ENCODE results near the gene HDAC5. TPM values are rescaled to one million over a fixed set of nuclear protein-coding genes. Genes with fewer than 3 reads are reported as not detected.

Gene HDAC5
- polyA plus RNA-seq, 1 of the 3 experiments (the other 2 are of a cell fraction) = 19.0 TPM

GRCh38 chr17:44167181-44167861 is 43.9 kb upstream of the HDAC5 start:
- ChIA-PET CTCF (interaction anchor here (0.8 to 2.9 kb wide), 9 partner anchors 8 to 259 kb away, joined by 3 to 31 read pairs (median 5); partner anchors contain the start of genes HROB and TMUB2), POLR2A (interaction anchor here (1.4 to 1.9 kb wide), 2 partner anchors 25 to 84 kb away, joined by 4 to 6 read pairs; no protein-coding TSS in a partner anchor)
- Histone ChIP-seq H3K4me3 (ENCODE audit: low read depth in 2 of 2, low read length in 1 of 2) (no peak overlapping the region), H3K9me2 (no peaks in the 10 kb centered on the region), H3K9ac (no peak overlapping the region), H3K4me2 (no peak overlapping the region), H3F3A (replicated peaks; ENCODE audit: insufficient read depth) (peaks cover 5% of the 10 kb centered on the region), H3K79me2 (ENCODE audit: insufficient read depth) (no peaks in the 10 kb centered on the region), H3K9me3 (no peaks in the 10 kb centered on the region), H3K27me3 (ENCODE audit: insufficient read depth) (no peaks in the 10 kb centered on the region), H2AFZ (ENCODE audit: low read depth) (no peak overlapping the region), H3K4me1 (ENCODE audit: control insufficient read depth in 1 of 2, insufficient read depth in 2 of 2, low read depth in 1 of 2, low read length in 1 of 2) (peaks cover 7 to 11% of the 10 kb centered on the region in 2 experiments; a peak in 1 of 4 replicates), H4K20me1 (ENCODE audit: insufficient read depth) (no peaks in the 10 kb centered on the region), H3K36me3 (replicated peaks in 1 of 2; ENCODE audit: control insufficient read depth in 1 of 2, insufficient read depth in 2 of 2, low read length in 1 of 2) (no peaks in the 10 kb centered on the region), H3K27ac (ENCODE audit: low read depth in 2 of 2, low read length in 1 of 2) (no peak overlapping the region)
- TF ChIP-seq JUND (IDR thresholded peaks at IDR 0.05) = no peak
- no peak for TF ChIP-seq NFIC (IDR thresholded peaks at IDR 0.05; ENCODE audit: borderline replicate concordance)
- TF ChIP-seq GABPA (IDR thresholded peaks at IDR 0.05; ENCODE audit: low read depth) = no peak
- no peak for TF ChIP-seq SMC3 (IDR thresholded peaks at IDR 0.05; ENCODE audit: low read depth, low read length)
- no peak for TF ChIP-seq USF2 (IDR thresholded peaks at IDR 0.05; ENCODE audit: borderline replicate concordance, low read depth, low read length)
- TF ChIP-seq FOXJ3 (CRISPR knock-in tag; IDR thresholded peaks at IDR 0.05) = no peak
- TF ChIP-seq GATA2 (CRISPR knock-in tag; IDR thresholded peaks at IDR 0.05) = no peak
- no peak for TF ChIP-seq TCF12 (IDR thresholded peaks at IDR 0.05)
- DNase-seq = no peak
- WGBS (ENCODE audit: low lambda C conversion rate) = 91% methylated on average over 5 of the region's 7 CpGs

GRCh38 chr17:44164476-44164875 is 41.0 kb upstream of the HDAC5 start:
- DNase-seq = no peak
- TF ChIP-seq EP300 (IDR thresholded peaks at IDR 0.05; ENCODE audit: borderline replicate concordance in 1 of 2, low read depth in 1 of 2, low read length in 1 of 2) (no peak), ELF1 (IDR thresholded peaks at IDR 0.05) (no peak), USF2 (IDR thresholded peaks at IDR 0.05; ENCODE audit: borderline replicate concordance, low read depth, low read length) (no peak), JUND (IDR thresholded peaks at IDR 0.05) (no peak), NRF1 (IDR thresholded peaks at IDR 0.05; ENCODE audit: low read depth, low read length) (no peak), SMC3 (IDR thresholded peaks at IDR 0.05; ENCODE audit: low read depth, low read length) (no peak), FOSL2 (IDR thresholded peaks at IDR 0.05; ENCODE audit: borderline replicate concordance, low read depth) (no peak), IRF3 (IDR thresholded peaks at IDR 0.05; ENCODE audit: low read depth, low read length) (no peak), SIN3A (IDR thresholded peaks at IDR 0.05; ENCODE audit: borderline replicate concordance, low read depth, low read length) (no peak), MEF2A (IDR thresholded peaks at IDR 0.05; ENCODE audit: borderline replicate concordance, low read depth) (no peak), RCOR1 (IDR thresholded peaks at IDR 0.05; ENCODE audit: low read length) (no peak), MXI1 (IDR thresholded peaks at IDR 0.05; ENCODE audit: low read depth, low read length) (no peak), CHD2 (IDR thresholded peaks at IDR 0.05; ENCODE audit: low read length, partially characterized antibody) (no peak), RAD21 (IDR thresholded peaks at IDR 0.05; ENCODE audit: low read length) (no peak), MAX (IDR thresholded peaks at IDR 0.05; ENCODE audit: low read depth) (no peak), NFIC (IDR thresholded peaks at IDR 0.05; ENCODE audit: borderline replicate concordance) (no peak), REST (IDR thresholded peaks at IDR 0.05; ENCODE audit: low read depth, low read length) (no peak)
- no peaks in the 10 kb centered on the region for H3K79me2 ChIP-seq (ENCODE audit: insufficient read depth)
- H3K27me3 ChIP-seq (ENCODE audit: insufficient read depth) = no peaks in the 10 kb centered on the region
- H3K9me2 ChIP-seq = no peaks in the 10 kb centered on the region
- H2AFZ ChIP-seq (ENCODE audit: low read depth) = no peak overlapping the region
- no peaks in the 10 kb centered on the region for H4K20me1 ChIP-seq (ENCODE audit: insufficient read depth)
- H3K9ac ChIP-seq = no peak overlapping the region
- H3F3A ChIP-seq (replicated peaks; ENCODE audit: insufficient read depth) = peaks cover 3% of the 10 kb centered on the region
- H3K4me1 ChIP-seq (ENCODE audit: control insufficient read depth in 1 of 2, insufficient read depth in 2 of 2, low read depth in 1 of 2, low read length in 1 of 2) = peaks cover 0 to 3% of the 10 kb centered on the region in 2 experiments; a peak in 1 of 4 replicates
- H3K36me3 ChIP-seq (replicated peaks in 1 of 2; ENCODE audit: control insufficient read depth in 1 of 2, insufficient read depth in 2 of 2, low read length in 1 of 2) = no peaks in the 10 kb centered on the region
- no peak overlapping the region for H3K4me2 ChIP-seq
- no peak overlapping the region for H3K27ac ChIP-seq (ENCODE audit: low read depth in 2 of 2, low read length in 1 of 2)
- POLR2A ChIA-PET = no interaction called here
- no peak overlapping the region for H3K4me3 ChIP-seq (ENCODE audit: low read depth in 2 of 2, low read length in 1 of 2)
- H3K9me3 ChIP-seq = no peaks in the 10 kb centered on the region
- WGBS (ENCODE audit: low lambda C conversion rate) = 100% methylated on average over 1 of the region's 1 CpG
- CTCF ChIA-PET = interaction anchor here (1.8 kb wide), 1 partner anchor 14 kb away, joined by 8 read pairs; no protein-coding TSS in a partner anchor
